Heart left ventricle (tissue), 16 donors: ENCODE data around the gene NCOR1. TPM values are rescaled to one million over a fixed set of nuclear protein-coding genes. Genes with fewer than 3 reads are reported as not detected.

Source experiments
- ATAC-seq, 4 donors: fragments of 200-7000 bp; cut with Tn5 transposase; one replicate each; pipeline ENCODE4 v1.9.1; 2020 to 2022; ENCODE audit warnings: moderate library complexity in 4 of 4, mild to moderate bottlenecking in 3 of 4, moderate number of reproducible peaks in 1 of 4
- DNase-seq, 5 donors: peaks; one replicate each; pipeline ENCODE4 v3.0.0-alpha.2; 2020
- H3K27ac ChIP-seq, 12 donors: fragments of 200-600 bp; sonication (generic) in 4 of 12; one replicate each; pipeline versions ENCODE4 v1.5.0 to v1.8.0; 2016 to 2022; ENCODE audit warnings: mild to moderate bottlenecking in 2 of 12
- H3K27me3 ChIP-seq, 9 donors: fragments of 200-600 bp; sonication (generic) in 2 of 9; one replicate each; pipeline versions ENCODE4 v1.5.1 to v1.8.0; 2016 to 2022; ENCODE audit warnings: mild to moderate bottlenecking in 3 of 9
- H3K36me3 ChIP-seq, 9 donors: fragments of 200-600 bp; sonication (generic) in 2 of 9; one replicate each; pipeline versions ENCODE4 v1.5.0 to v1.8.0; 2018 to 2022; ENCODE audit warnings: mild to moderate bottlenecking in 2 of 9
- H3K4me1 ChIP-seq, 12 donors: fragments of 200-600 bp; sonication (generic) in 4 of 12; one replicate each; pipeline versions ENCODE4 v1.5.0 to v1.8.0; 2016 to 2022; ENCODE audit warnings: mild to moderate bottlenecking in 3 of 12
- H3K4me3 ChIP-seq, 12 donors: fragments of 200-600 bp; sonication (generic) in 4 of 12; one replicate each; pipeline versions ENCODE4 v1.5.0 to v1.8.0; 2017 to 2022; ENCODE audit warnings: mild to moderate bottlenecking in 9 of 12, moderate library complexity in 4 of 12
- H3K9me3 ChIP-seq, 12 donors: fragments of 200-600 bp; sonication (generic) in 4 of 12; one replicate each; pipeline versions ENCODE4 v1.5.0 to v1.8.0; 2016 to 2022; ENCODE audit warnings: mild to moderate bottlenecking in 1 of 12
- CTCF ChIP-seq, 12 donors: fragments of 200-600 bp; sonication (generic) in 4 of 12; IDR thresholded peaks; one replicate each; pipeline versions ENCODE4 v1.5.0 to v1.8.0; 2018 to 2022; ENCODE audit warnings: antibody characterized with exemption in 12 of 12, mild to moderate bottlenecking in 5 of 12
- POLR2A ChIP-seq, 2 donors: fragments of 450-650 bp; IDR thresholded peaks; one replicate each; pipeline ENCODE4 v1.6.1; 2017; ENCODE audit warnings: antibody characterized with exemption in 2 of 2, mild to moderate bottlenecking in 2 of 2, moderate library complexity in 2 of 2
- WGBS, 4 donors: extraction: QIAGEN DNeasy Blood & Tissue Kit in 2 of 4; methylation state at CpG; one replicate each; pipeline versions ENCODE4 v1.1.5 to v1.1.7; 2013 to 2018; 5-methylcytosine and 5-hydroxymethylcytosine counted together
- intact Hi-C, 10 donors: fragments of 100-400 bp; cut with DNase I; formaldehyde crosslinking; loops; one replicate each; pipeline versions ENCODE4 v1.11.1 to v1.14.2; 2022
- polyA plus RNA-seq, 2 donors: library from polyadenylated mRNA; stranded (reverse); fragments of 200-250 nt; gene quantifications; one replicate each; pipeline ENCODE4 v1.2.3, GENCODE V29; 2013
- total RNA-seq, 9 donors: library from RNA; depleted of rRNA in 2 of 9; stranded (reverse); fragments of >200 nt in 2 of 9; fragmentation: NEBNext Ultra II Directional in 3 of 9; extraction: Animal tissue kit (Norgen Biotek cat#: 25700) in 3 of 9; gene quantifications; one replicate each; pipeline versions ENCODE4 v1.1.0 to v1.2.4, GENCODE V29; 2016 to 2023
- donor health status: ischemic (EF 13 %, LVEDD 7.1; RV severe dilation, severe dysfunction).
- donor health status: healthy with polysubstance abuse.
- donor health status: DM: no; HTN: yes; CAD: no.
- donor health status: DM: no; HTN: no; CAD: no.
- donor health status: ischemic (EF 25% LVEDD 6.9; RV normal size, moderate dysfunction).
- donor health status: ischemic (EF 25% LVEDD 5.7; RV mildly dilated, moderate dysfunction).
- donor health status: healthy.
- donor health status: DM: yes; HTN: yes; CAD: no.
- donor health status: ischemic (EF 35%, LVEDD 5.7; RV mildly dilated, moderate dysfunction).
- donor health status: nonischemic (EF 11% LVEDD 7.7; RV severe dilation, severe dysfunction).
- donor health status: DM: yes; HTN: yes; CAD: no.
- donor health status: PGD.
- donor health status: ischemic (EF 29% LVEDD 5.4; RV normal size, mild dysfunction).
- donor health status: nonischemic (EF 23%, LVEDD 6.1; RV moderate dilation, normal function).

Gene NCOR1
- total and polyA plus RNA-seq, 11 donors = 35.2 to 92.2 (median 74.1) TPM

GRCh38 chr17:16027708-16028584 is 187.4 kb downstream of the NCOR1 start:
- WGBS, 4 donors = 74 to 80% (median 77%) methylated on average over 5 of the region's 5 CpGs
- Histone ChIP-seq H3K36me3 (peaks cover 0 to 100% (median 96%) of the 10 kb centered on the region in 9 donors), H3K27ac (peak overlapping the region in 6 of 12 donors; percentile 12 to 66 (median 39)), H3K4me3 (no peak overlapping the region), H3K9me3 (no peaks in the 10 kb centered on the region), H3K4me1 (peaks cover 0 to 21% (median 8%) of the 10 kb centered on the region in 12 donors), H3K27me3 (no peaks in the 10 kb centered on the region)
- intact Hi-C loops = no loop called here
- ATAC-seq (peak; percentile 18 to 92 (median 85)), DNase-seq (no peak)
- TF ChIP-seq POLR2A (IDR thresholded peaks at IDR 0.05) = no peak
- no peak for TF ChIP-seq CTCF (IDR thresholded peaks at IDR 0.05)

DNA sequence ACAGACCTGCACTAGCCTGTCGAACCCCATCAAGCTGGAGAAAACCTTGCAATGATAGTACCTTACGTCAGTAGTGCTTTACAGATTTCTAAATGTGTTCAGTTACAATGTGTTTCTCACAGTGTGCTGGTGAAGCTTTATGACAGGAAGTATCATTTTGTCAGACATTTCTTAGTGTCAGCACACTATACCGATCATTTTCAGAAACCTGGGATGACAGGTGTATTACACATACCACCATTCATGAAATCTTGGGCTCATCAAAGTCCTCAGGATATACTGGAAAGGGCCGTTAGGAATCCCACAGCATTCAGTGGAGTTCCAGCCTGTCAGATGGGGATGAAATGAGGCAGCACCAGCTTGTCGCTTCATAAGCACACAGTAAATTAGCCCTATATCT is 188.4 kb downstream of the NCOR1 start:
- Histone ChIP-seq H3K36me3 (peaks cover 0 to 95% (median 92%) of the 10 kb centered on the region in 9 donors), H3K9me3 (no peaks in the 10 kb centered on the region), H3K4me1 (peaks cover 0 to 31% (median 11%) of the 10 kb centered on the region in 12 donors), H3K4me3 (no peak overlapping the region), H3K27me3 (no peaks in the 10 kb centered on the region), H3K27ac (peak overlapping the region in 2 of 12 donors; percentile 29 to 66)
- no peak for ATAC-seq
- intact Hi-C loops = no loop called here
- WGBS, 4 donors = 94 to 96% (median 95%) methylated on average over 5 of the region's 5 CpGs
- no peak for DNase-seq
- no peak for TF ChIP-seq POLR2A (IDR thresholded peaks at IDR 0.05)
- no peak for TF ChIP-seq CTCF (IDR thresholded peaks at IDR 0.05)

- H3K9me3 ChIP-seq = no peaks in the 10 kb centered on the region
- DNase-seq = no peak
- 95 to 100% (median 97%) methylated on average over 1 of the region's 1 CpG for WGBS, 4 donors
- no peaks in the 10 kb centered on the region for H3K27me3 ChIP-seq
- no peak overlapping the region for H3K27ac ChIP-seq
- H3K36me3 ChIP-seq = peaks cover 0 to 91% (median 83%) of the 10 kb centered on the region in 9 donors
- peaks cover 0 to 36% (median 11%) of the 10 kb centered on the region in 12 donors for H3K4me1 ChIP-seq
- ATAC-seq = no peak
- intact Hi-C loops = no loop called here
- TF ChIP-seq CTCF (IDR thresholded peaks at IDR 0.05) (no peak), POLR2A (IDR thresholded peaks at IDR 0.05) (no peak)
- H3K4me3 ChIP-seq = no peak overlapping the region
Observed at GRCh38 chr17:16025202-16025601, 190.1 kb downstream of the NCOR1 start.

- H3K27me3 ChIP-seq = no peaks in the 10 kb centered on the region
- no peaks in the 10 kb centered on the region for H3K9me3 ChIP-seq
- H3K4me3 ChIP-seq = no peak overlapping the region
- H3K36me3 ChIP-seq = peaks cover 0 to 90% (median 79%) of the 10 kb centered on the region in 9 donors
- intact Hi-C loops = no loop called here
- TF ChIP-seq POLR2A (IDR thresholded peaks at IDR 0.05) (no peak), CTCF (IDR thresholded peaks at IDR 0.05) (no peak)
- H3K27ac ChIP-seq = peak overlapping the region in 1 of 12 donors; percentile 13
- DNase-seq (no peak), ATAC-seq (no peak)
- WGBS, 4 donors = 72 to 90% (median 87%) methylated on average over 4 of the region's 4 CpGs
- peaks cover 0 to 45% (median 13%) of the 10 kb centered on the region in 12 donors for H3K4me1 ChIP-seq
Observed at GRCh38 chr17:16023881-16024280, 191.5 kb downstream of the NCOR1 start.
